GM18868 (cell line): Measurements from ENCODE around the gene MORC1.
A peak's percentile ranks its signal among the peaks of the same experiment; 100 is the strongest.

Source experiments
- ATAC-seq: cut with Tn5 transposase; IDR thresholded peaks from one replicate; pipeline ENCODE4 v1.9.1; 2021; ENCODE audit warnings: mild to moderate bottlenecking, moderate library complexity; ENCODE audit not compliant: unreplicated experiment

MORC1 gene

GRCh38 chr3:108947855-108948254 is 170.1 kb downstream of the MORC1 start:
- ATAC-seq: no peak

- ATAC-seq: no peak
These were observed 171.3 kb downstream of the MORC1 start for GRCh38 chr3:108946292-108947285.

- no peak for ATAC-seq
These were observed 177.2 kb downstream of the MORC1 start for GRCh38 chr3:108940568-108941263.

- no peak for ATAC-seq
These were observed 177.8 kb downstream of the MORC1 start for GRCh38 chr3:108940166-108940565.

GRCh38 chr3:108936924-108937689 is 180.8 kb downstream of the MORC1 start:
- ATAC-seq: no peak

- ATAC-seq: no peak
These were observed 186.9 kb downstream of the MORC1 start for GRCh38 chr3:108931035-108931434.

- no peak for ATAC-seq
These were observed 199.1 kb downstream of the MORC1 start for GRCh38 chr3:108918866-108919265.

- peak; percentile 96 for ATAC-seq
These were observed 202.9 kb downstream of the MORC1 start for GRCh38 chr3:108914774-108915641.

- no peak for ATAC-seq
These were observed 208.1 kb downstream of the MORC1 start for GRCh38 chr3:108909799-108910198.
